Upper lobe of left lung (tissue), 6 donors: ENCODE results near the gene KCNMA1. TPM values are rescaled to one million over a fixed set of nuclear protein-coding genes. Genes with fewer than 3 reads are reported as not detected.

ENCODE experiments used
- ATAC-seq, 2 donors: fragments of 200-7000 bp; cut with Tn5 transposase; one replicate each; pipeline ENCODE4 v1.9.1; 2022; ENCODE audit warnings: mild to moderate bottlenecking in 2 of 2, moderate library complexity in 2 of 2; ENCODE audit not compliant: low FRiP score in 2 of 2
- DNase-seq, 2 donors: peaks; one replicate each; pipeline ENCODE4 v3.0.0-alpha.2; 2019 to 2020
- H3K27ac ChIP-seq, 4 donors: fragments of 200-600 bp; sonication (generic); one replicate each; pipeline ENCODE4 v1.5.1; 2016 to 2019
- H3K27me3 ChIP-seq, 4 donors: fragments of 200-600 bp; sonication (generic); one replicate each; pipeline ENCODE4 v1.5.1; 2017 to 2019
- H3K36me3 ChIP-seq, 4 donors: fragments of 200-600 bp; sonication (generic); one replicate each; pipeline ENCODE4 v1.5.1; 2016 to 2019
- H3K4me1 ChIP-seq, 4 donors: fragments of 200-600 bp; sonication (generic); one replicate each; pipeline ENCODE4 v1.5.1; 2018 to 2019
- H3K4me3 ChIP-seq, 4 donors: fragments of 200-600 bp; sonication (generic); one replicate each; pipeline ENCODE4 v1.5.1; 2017 to 2019; ENCODE audit warnings: mild to moderate bottlenecking in 2 of 4, moderate library complexity in 1 of 4
- H3K9me3 ChIP-seq, 4 donors: fragments of 200-600 bp; sonication (generic); one replicate each; pipeline ENCODE4 v1.5.1; 2018 to 2019
- EP300 ChIP-seq, 4 donors: sonication (generic); formaldehyde crosslinking; IDR thresholded peaks; one replicate each; pipeline ENCODE4 v1.5.1; 2017; ENCODE audit warnings: antibody characterized with exemption in 4 of 4, control low read depth in 2 of 4
- POLR2A ChIP-seq, 4 donors: fragments of 450-650 bp; IDR thresholded peaks; one replicate each; pipeline ENCODE4 v1.5.1; 2016 to 2017; ENCODE audit warnings: antibody characterized with exemption in 4 of 4, mild to moderate bottlenecking in 2 of 4
- POLR2AphosphoS5 ChIP-seq, 2 donors: sonication (generic); formaldehyde crosslinking; IDR thresholded peaks; one replicate each; pipeline ENCODE4 v1.5.1; 2017; ENCODE audit warnings: antibody characterized with exemption in 2 of 2
- WGBS, 2 donors: methylation state at CpG; one replicate each; pipeline ENCODE4 v1.1.5; 2017 to 2018; 5-methylcytosine and 5-hydroxymethylcytosine counted together
- total RNA-seq, 6 donors: library from RNA; depleted of rRNA in 4 of 6; stranded (reverse); fragments of >200 nt in 4 of 6; gene quantifications; one replicate each; pipeline versions ENCODE4 v1.1.0 to v1.2.1, GENCODE V29; 2016 to 2021
- TF ChIP-seq, protein P1 (sequence below), 6 experiments: fragments of 450-650 bp in 4 of 6; fragments of 200-600 bp in 2 of 6; sonication (generic) in 2 of 6; IDR thresholded peaks; one replicate each; pipeline ENCODE4 v1.5.1; 2016 to 2019; ENCODE audit warnings: antibody characterized with exemption in 6 of 6
- donor health status: DM: no; HTN: no; CAD: no; lungs with moderate emphysema.
- donor health status: DM: no; HTN: yes; CAD: no; lungs with severe emphysema.

Gene KCNMA1
- total RNA-seq, 6 donors from 2014 or later = 5.8 to 107 (median 22.0) TPM

DNA sequence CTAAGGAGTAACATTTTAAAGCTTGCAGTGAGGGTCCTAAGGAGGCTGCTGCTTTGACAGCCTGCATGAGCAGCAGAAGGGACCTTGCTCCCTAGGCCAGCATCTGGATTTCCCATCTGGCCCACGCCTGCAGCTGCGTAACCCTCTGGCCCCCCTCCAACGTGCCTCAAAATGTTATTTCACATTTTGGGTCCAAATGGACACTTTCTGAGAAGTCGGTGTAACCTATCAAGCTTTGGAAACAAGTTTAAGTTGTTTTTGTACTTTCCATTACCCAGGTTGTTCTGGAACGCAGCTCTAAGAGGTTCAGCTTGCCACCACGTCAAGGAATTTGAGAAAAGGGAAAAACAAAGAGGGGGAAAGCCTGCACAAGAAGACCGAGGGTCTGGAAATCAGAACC, 338.3 kb downstream of the KCNMA1 start:
- Histone ChIP-seq H3K4me3 (no peak overlapping the region), H3K27me3 (no peaks in the 10 kb centered on the region), H3K36me3 (no peaks in the 10 kb centered on the region), H3K9me3 (no peaks in the 10 kb centered on the region), H3K4me1 (no peaks in the 10 kb centered on the region), H3K27ac (no peak overlapping the region)
- no peak for TF ChIP-seq EP300 (IDR thresholded peaks at IDR 0.05)
- TF ChIP-seq POLR2A (IDR thresholded peaks at IDR 0.05) = no peak
- TF ChIP-seq POLR2AphosphoS5 (IDR thresholded peaks at IDR 0.05) = no peak
- TF ChIP-seq, protein P1, sequence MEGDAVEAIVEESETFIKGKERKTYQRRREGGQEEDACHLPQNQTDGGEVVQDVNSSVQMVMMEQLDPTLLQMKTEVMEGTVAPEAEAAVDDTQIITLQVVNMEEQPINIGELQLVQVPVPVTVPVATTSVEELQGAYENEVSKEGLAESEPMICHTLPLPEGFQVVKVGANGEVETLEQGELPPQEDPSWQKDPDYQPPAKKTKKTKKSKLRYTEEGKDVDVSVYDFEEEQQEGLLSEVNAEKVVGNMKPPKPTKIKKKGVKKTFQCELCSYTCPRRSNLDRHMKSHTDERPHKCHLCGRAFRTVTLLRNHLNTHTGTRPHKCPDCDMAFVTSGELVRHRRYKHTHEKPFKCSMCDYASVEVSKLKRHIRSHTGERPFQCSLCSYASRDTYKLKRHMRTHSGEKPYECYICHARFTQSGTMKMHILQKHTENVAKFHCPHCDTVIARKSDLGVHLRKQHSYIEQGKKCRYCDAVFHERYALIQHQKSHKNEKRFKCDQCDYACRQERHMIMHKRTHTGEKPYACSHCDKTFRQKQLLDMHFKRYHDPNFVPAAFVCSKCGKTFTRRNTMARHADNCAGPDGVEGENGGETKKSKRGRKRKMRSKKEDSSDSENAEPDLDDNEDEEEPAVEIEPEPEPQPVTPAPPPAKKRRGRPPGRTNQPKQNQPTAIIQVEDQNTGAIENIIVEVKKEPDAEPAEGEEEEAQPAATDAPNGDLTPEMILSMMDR (IDR thresholded peaks at IDR 0.05) = no peak
- ATAC-seq (no peak), DNase-seq (no peak)
- 76 to 82% methylated on average over 7 of the region's 7 CpGs for WGBS, 2 donors

DNA sequence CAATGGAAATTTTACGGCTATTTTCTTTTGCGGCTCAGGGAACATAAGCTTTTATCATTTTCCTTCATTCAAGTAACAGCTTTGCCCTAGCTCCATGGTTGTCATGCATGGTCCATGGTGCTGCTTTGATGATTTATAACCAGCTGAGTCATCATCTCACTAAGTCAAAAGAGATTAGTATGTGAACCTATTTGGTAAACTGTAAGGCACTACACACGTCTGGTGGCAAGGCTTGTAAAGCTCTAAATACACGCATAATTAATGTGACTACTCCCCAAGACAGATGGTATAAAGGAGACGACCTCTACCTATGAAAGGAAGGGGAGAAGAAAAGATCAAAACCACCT, 340.2 kb downstream of the KCNMA1 start:
- TF ChIP-seq POLR2AphosphoS5 (IDR thresholded peaks at IDR 0.05) = no peak
- TF ChIP-seq EP300 (IDR thresholded peaks at IDR 0.05) = no peak
- TF ChIP-seq, protein P1 (IDR thresholded peaks at IDR 0.05) = no peak
- no peak for TF ChIP-seq POLR2A (IDR thresholded peaks at IDR 0.05)
- H3K4me3 ChIP-seq = no peak overlapping the region
- no peak for DNase-seq
- WGBS, 2 donors = 60 to 77% methylated on average over 5 of the region's 5 CpGs
- H3K27ac ChIP-seq = no peak overlapping the region
- ATAC-seq = no peak
- no peaks in the 10 kb centered on the region for H3K27me3 ChIP-seq
- no peaks in the 10 kb centered on the region for H3K9me3 ChIP-seq
- no peaks in the 10 kb centered on the region for H3K4me1 ChIP-seq
- H3K36me3 ChIP-seq = no peaks in the 10 kb centered on the region

DNA sequence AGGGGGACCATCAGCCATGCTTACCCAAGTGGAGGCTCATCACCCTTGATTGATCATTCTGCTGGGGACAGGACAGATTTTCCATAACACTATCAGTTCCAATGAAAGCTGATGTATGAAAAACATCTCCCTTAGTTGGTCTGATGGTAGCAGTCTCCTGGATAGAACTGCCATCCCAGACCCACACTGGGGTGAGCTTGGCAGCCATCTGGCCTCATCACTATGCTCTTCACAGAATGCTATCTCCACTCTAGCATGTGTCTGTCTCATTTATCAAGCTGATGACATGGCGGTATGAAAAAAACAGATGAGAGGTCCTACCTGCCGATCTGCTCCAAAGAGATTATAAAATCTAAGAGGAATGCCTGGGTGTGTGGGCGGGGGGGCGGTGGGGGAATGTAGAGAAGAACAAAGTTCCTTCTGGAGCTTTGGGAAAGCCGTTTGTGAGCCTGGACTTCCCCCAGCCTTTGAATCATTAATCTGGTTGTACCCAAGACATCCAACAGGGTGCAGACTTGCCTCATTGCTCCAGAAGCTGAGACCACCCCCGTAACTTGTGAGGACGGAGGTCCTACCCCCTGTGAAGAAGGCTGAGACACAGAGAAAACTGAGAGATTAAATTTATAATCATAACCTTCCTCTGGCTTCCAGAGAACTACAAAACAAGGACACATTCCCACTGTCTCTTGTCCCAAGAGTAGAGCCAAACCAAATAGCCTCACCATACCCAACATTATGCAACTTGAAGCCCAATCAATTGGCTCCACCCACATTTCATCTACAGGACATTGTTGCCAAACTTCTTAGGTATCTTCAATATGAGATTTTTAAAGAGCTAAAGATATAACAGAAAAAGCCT, 340.8 kb downstream of the KCNMA1 start:
- Histone ChIP-seq H3K4me1 (no peaks in the 10 kb centered on the region), H3K4me3 (no peak overlapping the region), H3K27ac (no peak overlapping the region), H3K27me3 (no peaks in the 10 kb centered on the region), H3K36me3 (no peaks in the 10 kb centered on the region), H3K9me3 (no peaks in the 10 kb centered on the region)
- WGBS, 2 donors = 55 to 58% methylated on average over 7 of the region's 7 CpGs
- ATAC-seq (no peak), DNase-seq (no peak)
- TF ChIP-seq POLR2AphosphoS5 (IDR thresholded peaks at IDR 0.05) (no peak), EP300 (IDR thresholded peaks at IDR 0.05) (no peak), POLR2A (IDR thresholded peaks at IDR 0.05) (no peak)
- TF ChIP-seq, protein P1 (IDR thresholded peaks at IDR 0.05) = no peak

DNA sequence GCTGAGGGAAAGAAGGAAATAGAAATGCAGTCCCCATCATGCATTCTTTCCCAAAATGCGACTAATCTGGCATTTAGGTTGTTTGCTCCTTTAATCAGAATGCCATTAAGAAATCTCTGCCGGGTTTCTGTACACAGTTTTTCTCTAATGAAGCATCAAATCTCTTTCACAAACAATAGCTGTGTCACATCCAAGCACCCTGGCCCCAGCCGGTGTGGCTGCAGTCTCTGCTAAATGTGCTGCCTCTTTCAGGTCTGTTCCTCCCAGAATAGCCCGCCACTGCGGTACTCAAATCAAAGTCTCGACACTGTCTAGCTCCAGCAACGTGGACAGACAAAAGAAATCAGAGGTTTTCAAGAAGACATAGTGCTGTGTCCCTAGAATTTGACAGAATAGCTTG, 343.8 kb downstream of the KCNMA1 start:
- H3K36me3 ChIP-seq = no peaks in the 10 kb centered on the region
- no peak for TF ChIP-seq POLR2AphosphoS5 (IDR thresholded peaks at IDR 0.05)
- no peak for TF ChIP-seq EP300 (IDR thresholded peaks at IDR 0.05)
- TF ChIP-seq POLR2A (IDR thresholded peaks at IDR 0.05) = no peak
- TF ChIP-seq, protein P1 (IDR thresholded peaks at IDR 0.05) = no peak
- ATAC-seq = no peak
- no peak overlapping the region for H3K4me3 ChIP-seq
- no peaks in the 10 kb centered on the region for H3K9me3 ChIP-seq
- 79 to 90% methylated on average over 7 of the region's 7 CpGs for WGBS, 2 donors
- no peak for DNase-seq
- no peak overlapping the region for H3K27ac ChIP-seq
- no peaks in the 10 kb centered on the region for H3K4me1 ChIP-seq
- no peaks in the 10 kb centered on the region for H3K27me3 ChIP-seq

DNA sequence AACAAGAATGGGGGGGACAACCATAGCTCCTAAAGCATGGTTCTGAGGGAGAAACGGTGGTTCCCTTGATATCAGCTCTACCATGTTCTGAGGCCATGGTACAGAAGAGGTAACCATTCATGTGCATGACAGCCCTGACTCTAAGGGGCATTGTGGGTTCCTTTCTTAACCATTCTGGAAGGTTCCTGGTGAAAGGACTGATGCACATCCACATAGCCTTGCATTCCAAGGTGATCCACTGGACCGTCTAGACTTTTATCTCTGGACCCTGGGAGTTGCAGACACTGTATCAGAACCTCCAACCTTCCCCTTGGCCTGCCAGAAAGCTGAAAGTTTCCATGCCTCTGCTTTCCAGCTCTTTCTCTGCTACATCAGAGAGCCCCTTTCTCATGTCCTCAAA, 344.3 kb downstream of the KCNMA1 start:
- H3K27ac ChIP-seq = no peak overlapping the region
- H3K36me3 ChIP-seq = no peaks in the 10 kb centered on the region
- no peaks in the 10 kb centered on the region for H3K27me3 ChIP-seq
- ATAC-seq (no peak), DNase-seq (no peak)
- no peaks in the 10 kb centered on the region for H3K4me1 ChIP-seq
- H3K4me3 ChIP-seq = no peak overlapping the region
- TF ChIP-seq EP300 (IDR thresholded peaks at IDR 0.05) (no peak), POLR2AphosphoS5 (IDR thresholded peaks at IDR 0.05) (no peak), POLR2A (IDR thresholded peaks at IDR 0.05) (no peak)
- TF ChIP-seq, protein P1 (IDR thresholded peaks at IDR 0.05) = no peak
- WGBS, 2 donors = 88% methylated on average over 2 of the region's 2 CpGs
- H3K9me3 ChIP-seq = no peaks in the 10 kb centered on the region
